ENCODE data around the gene QRFP.

Gene QRFP

GRCh38 chr9:130940693-130941576 is 44.3 kb upstream of the QRFP start:
- DNase-seq (ENCODE audit: low spot score) = peak; percentile 91
- TF ChIP-seq, protein P1, sequence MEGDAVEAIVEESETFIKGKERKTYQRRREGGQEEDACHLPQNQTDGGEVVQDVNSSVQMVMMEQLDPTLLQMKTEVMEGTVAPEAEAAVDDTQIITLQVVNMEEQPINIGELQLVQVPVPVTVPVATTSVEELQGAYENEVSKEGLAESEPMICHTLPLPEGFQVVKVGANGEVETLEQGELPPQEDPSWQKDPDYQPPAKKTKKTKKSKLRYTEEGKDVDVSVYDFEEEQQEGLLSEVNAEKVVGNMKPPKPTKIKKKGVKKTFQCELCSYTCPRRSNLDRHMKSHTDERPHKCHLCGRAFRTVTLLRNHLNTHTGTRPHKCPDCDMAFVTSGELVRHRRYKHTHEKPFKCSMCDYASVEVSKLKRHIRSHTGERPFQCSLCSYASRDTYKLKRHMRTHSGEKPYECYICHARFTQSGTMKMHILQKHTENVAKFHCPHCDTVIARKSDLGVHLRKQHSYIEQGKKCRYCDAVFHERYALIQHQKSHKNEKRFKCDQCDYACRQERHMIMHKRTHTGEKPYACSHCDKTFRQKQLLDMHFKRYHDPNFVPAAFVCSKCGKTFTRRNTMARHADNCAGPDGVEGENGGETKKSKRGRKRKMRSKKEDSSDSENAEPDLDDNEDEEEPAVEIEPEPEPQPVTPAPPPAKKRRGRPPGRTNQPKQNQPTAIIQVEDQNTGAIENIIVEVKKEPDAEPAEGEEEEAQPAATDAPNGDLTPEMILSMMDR (IDR thresholded peaks at IDR 0.05; ENCODE audit: extremely low read depth, missing control alignments) = peak; percentile 69

GRCh38 chr9:130940027-130940549 is 43.5 kb upstream of the QRFP start:
- TF ChIP-seq, protein P1 (IDR thresholded peaks at IDR 0.05; ENCODE audit: extremely low read depth, missing control alignments) = no peak
- no peak for DNase-seq (ENCODE audit: low spot score)

- DNase-seq (ENCODE audit: low spot score) = peak; percentile 74
- TF ChIP-seq, protein P1 (IDR thresholded peaks at IDR 0.05; ENCODE audit: extremely low read depth, missing control alignments) = no peak
Observed at GRCh38 chr9:130939405-130940026, 42.9 kb upstream of the QRFP start.

DNA sequence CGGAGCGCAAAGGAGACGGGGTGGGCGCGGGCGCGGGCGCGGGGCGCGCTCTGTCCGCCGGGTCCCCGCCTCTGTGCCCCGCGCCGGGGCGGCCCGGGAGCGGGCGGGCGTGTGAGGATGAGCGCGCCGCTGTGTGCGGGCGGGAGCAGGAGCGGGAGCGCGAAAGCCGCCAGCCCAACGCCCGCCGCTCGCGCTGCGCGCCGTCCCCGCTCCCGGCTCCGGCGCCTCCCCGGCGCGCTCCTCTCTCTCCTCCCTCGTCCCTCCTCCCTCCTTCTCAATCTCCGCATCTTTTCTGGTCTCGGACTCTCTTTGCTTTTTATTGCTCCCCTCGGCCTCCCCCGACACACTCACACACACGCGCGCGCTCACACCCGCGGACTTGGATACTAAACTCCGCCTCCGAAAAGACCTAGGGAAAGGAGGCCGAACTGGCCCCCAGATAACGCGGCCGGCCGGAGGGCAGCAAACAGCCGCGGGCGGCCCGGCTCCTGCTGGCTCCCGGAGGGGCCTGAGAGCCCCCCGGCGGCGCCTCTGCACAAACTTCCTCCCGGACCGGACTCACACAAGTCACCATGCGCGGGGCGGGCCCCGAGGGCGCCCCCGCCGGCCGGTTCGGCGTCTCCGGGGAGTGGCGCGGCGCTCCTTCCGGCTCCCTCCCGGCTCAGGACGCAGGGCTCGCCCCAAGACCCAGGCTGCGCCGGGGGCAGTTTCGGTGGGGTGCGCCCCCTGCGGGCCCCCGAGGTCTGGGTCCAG is 42.2 kb upstream of the QRFP start, which contains the start of gene FIBCD1:
FIBCD1 (minus strand) TSS at position 596 of the 753 bp plus-strand sequence. CDS start 640 bp downstream, outside the sequence.
- DNase-seq (ENCODE audit: low spot score) = peak; percentile 84
- TF ChIP-seq, protein P1 (IDR thresholded peaks at IDR 0.05; ENCODE audit: extremely low read depth, missing control alignments) = peak; percentile 45

DNA sequence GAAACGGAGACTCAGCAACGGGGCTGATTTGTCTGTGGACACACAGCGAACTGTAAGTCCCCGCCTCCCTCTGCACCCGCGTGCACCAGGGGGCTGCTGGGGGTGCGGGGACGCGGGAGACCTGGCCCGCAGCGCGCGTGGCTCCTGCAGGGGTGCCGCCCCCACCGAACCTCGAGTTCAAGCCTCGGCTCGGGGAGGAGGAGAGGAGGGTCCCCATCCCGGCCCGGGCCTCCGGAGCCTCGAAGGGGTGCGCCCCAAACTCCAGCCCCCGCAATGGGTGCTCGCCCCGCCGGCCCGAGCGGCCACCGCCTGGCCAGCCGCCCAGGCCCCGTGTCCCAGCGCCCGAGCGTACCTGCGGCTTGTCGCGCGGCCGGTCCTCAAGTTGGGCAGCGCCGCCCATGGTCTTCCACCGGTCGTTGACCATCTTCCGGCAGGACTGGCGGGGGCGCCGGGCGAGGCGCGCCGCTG is 41.6 kb upstream of the QRFP start:
- TF ChIP-seq, protein P1 (IDR thresholded peaks at IDR 0.05; ENCODE audit: extremely low read depth, missing control alignments) = no peak
- DNase-seq (ENCODE audit: low spot score) = no peak

- TF ChIP-seq, protein P1 (IDR thresholded peaks at IDR 0.05; ENCODE audit: extremely low read depth, missing control alignments) = no peak
- no peak for DNase-seq (ENCODE audit: low spot score)
Observed at GRCh38 chr9:130937146-130938076, 40.8 kb upstream of the QRFP start.

All from GM20000 (cell line).